Muscle of arm (tissue), 12 donors: ENCODE results near the gene PLPPR1. TPM values are rescaled to one million over a fixed set of nuclear protein-coding genes. Genes with fewer than 3 reads are reported as not detected.
"Not testable (repeated sequence)": the region's sequence is repeated elsewhere in the genome, so short reads cannot be mapped to it uniquely, and the experiment has no call there.

Experiments used
- DNase-seq: peaks from one replicate; pipeline ENCODE4 v3.0.0-alpha.2; 2013
- polyA plus RNA-seq, 12 donors: library from polyadenylated mRNA; unstranded; fragments of 120-200 nt; gene quantifications; one replicate each; pipeline ENCODE4 v1.2.1, GENCODE V29; 2013; ENCODE audit not compliant: insufficient read length in 12 of 12

Gene PLPPR1
- polyA plus RNA-seq, 12 donors: 2.1 to 11.5 (median 5.1) TPM; not detected in 1

DNA sequence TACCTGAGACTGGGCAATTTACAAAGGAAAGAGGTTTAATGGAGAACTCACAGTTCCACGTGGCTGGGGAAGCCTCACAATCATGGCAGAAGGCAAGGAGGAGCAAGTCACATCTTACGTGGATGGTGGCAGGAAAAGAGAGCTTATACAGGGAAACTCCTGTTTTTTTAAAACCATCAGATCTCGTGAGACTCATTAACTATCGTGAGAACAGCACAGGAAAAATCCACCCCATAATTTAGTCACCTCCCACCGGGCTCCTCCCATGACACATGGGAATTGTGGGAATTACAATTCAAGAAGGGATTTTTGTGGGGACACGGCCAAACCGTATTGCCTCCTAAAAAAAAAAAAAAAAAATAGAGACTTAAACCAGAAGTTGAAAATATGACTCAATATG lies 11.1 kb downstream of the PLPPR1 start:
- not testable (repeated sequence) for DNase-seq

- no peak for DNase-seq
These were observed 19.4 kb downstream of the PLPPR1 start for GRCh38 chr9:101047848-101048397.

GRCh38 chr9:101050650-101051049 lies 22.1 kb downstream of the PLPPR1 start:
- DNase-seq: no peak

- DNase-seq: no peak
These were observed 26.1 kb downstream of the PLPPR1 start for GRCh38 chr9:101054657-101055056.

DNA sequence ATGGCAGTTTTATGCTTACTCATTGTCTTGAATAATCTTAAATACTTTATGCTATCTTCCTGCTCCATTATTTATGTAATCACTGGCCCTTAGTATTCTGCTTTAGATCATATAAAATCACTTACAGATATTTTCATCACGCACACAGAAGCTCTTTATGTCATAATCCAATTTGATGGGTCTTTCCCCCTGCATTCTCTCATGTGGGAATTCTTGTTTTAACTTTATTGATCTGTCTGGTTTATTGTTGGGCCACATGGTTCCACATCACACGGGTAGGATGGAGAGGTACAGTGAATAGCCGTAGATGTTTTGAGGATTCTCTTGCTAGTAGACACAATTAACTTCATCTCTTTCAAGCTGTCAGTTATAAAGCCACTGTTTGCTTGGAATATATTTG lies 27.0 kb downstream of the PLPPR1 start:
- DNase-seq: no peak

DNA sequence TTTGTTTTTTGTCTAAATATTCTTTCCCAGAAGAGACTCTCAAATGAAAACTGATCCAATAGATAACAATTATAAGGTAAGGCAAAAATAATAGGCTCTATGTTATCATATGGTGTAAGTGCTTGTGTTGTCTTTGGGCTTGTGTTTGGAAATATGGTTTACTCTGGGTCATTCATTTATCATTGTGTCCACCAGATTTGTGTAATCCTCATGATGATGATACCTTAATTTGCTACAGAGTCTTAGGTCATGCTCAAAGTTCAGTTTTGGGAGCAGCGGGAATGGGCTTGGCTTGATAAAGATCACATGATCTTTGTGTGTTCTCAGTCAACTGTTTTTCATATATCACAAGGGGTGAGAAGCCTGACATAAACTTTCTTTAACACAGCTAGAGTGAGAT lies 34.2 kb downstream of the PLPPR1 start:
- no peak for DNase-seq

DNA sequence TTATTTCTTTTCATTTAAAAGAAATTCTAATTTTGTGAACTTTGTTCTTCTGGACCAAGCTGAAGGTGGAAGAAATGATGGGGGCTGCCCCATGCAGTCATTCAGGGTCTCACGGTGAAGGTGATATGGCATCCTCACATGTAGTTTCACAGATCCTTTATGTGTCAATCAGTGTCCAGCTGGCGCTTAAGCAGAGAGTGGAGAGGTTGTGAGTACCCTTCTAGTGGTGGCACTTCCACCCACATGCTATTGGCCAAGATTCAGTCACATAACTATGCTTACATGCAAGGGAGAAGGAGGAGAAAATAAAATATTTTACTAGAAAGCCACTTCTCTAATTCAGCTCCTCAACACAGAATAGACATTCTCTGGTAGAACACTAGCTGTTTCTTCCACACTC lies 34.7 kb downstream of the PLPPR1 start:
- DNase-seq: no peak

GRCh38 chr9:101064206-101064605 lies 35.7 kb downstream of the PLPPR1 start:
- no peak for DNase-seq

DNA sequence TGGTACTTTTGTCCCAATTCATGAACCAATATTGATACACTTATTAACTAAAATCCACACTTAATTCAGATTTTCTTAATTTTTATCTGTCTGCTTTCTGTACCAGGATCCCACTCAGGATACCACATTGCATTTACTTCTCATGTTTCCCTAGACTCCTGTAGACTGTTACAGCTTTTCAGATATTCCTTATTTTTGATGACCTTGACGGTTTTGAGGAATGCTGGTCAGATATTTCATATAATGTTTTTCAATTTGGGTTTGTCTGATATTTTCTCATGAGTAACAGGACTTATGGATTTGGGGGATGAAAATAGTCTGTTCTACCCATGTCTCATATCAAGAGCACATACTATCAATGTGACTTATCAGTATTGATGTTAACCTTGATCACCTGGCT lies 37.4 kb downstream of the PLPPR1 start:
- DNase-seq: no peak

- DNase-seq: no peak
These were observed 40.2 kb downstream of the PLPPR1 start for GRCh38 chr9:101068696-101069095.

GRCh38 chr9:101072259-101072658 lies 43.7 kb downstream of the PLPPR1 start:
- DNase-seq: no peak

- no peak for DNase-seq
These were observed 44.6 kb downstream of the PLPPR1 start for GRCh38 chr9:101073122-101073521.

DNA sequence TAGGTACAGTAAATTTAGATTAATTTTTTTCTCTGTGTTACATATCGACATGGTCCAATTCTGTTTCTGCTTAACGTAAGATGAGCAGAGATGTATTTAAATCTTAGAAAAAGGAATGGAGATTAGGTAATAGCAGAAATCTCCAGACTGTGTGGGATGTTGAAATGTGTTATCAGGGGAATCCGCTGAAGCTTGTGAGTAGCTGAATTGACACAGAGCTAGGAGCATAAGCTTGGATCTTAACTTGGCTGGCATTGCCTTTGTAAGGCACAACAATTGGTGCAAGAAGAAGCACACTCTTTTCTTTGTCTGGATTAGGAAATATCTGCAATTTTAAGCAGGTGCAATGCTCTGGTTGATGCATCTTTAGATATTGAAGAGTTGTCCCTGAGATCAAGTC lies 53.1 kb downstream of the PLPPR1 start:
- no peak for DNase-seq

- DNase-seq: no peak
These were observed 55.1 kb downstream of the PLPPR1 start for GRCh38 chr9:101083448-101084202.

- DNase-seq: no peak
These were observed 58.9 kb downstream of the PLPPR1 start for GRCh38 chr9:101087426-101087825.

DNA sequence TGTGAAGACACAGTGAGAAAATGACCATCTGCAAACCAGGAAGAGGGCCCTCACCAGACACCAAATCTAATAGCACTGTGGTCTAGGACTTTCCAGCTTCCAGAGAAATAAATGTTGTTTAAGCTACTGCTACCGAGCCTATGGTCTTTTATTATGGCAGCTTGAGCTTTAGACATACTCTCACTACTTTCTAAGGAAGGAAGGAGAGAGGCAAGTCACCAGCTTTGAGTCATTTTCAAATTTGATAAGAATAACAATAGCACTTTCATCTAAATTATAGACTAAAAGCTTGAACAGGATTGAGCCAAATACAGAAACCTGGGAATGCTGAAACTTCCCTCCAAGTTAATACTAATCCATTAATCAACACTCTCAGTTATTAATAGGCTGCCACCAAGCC lies 64.4 kb downstream of the PLPPR1 start:
- DNase-seq: no peak

- DNase-seq: no peak
These were observed 65.1 kb downstream of the PLPPR1 start for GRCh38 chr9:101093620-101094019.

DNA sequence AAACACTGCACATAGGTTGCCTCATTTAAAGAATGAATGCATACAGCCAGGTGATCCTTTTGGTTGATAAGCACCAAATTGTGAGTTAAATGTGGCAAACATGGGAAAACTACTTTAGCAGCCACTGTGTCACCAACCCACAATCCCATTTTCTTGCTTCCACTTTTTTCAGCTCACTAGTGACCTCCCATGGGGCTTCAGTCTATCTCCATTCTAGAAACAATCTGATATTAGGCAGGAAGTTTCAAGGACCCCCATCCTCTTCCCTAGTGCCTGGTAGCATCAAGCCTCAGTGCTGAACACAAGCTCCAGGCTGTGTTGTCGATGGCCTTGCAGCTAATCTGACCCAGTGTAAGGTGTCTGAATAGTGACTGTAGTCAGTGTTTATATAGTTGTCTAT lies 66.2 kb downstream of the PLPPR1 start:
- DNase-seq: no peak

DNA sequence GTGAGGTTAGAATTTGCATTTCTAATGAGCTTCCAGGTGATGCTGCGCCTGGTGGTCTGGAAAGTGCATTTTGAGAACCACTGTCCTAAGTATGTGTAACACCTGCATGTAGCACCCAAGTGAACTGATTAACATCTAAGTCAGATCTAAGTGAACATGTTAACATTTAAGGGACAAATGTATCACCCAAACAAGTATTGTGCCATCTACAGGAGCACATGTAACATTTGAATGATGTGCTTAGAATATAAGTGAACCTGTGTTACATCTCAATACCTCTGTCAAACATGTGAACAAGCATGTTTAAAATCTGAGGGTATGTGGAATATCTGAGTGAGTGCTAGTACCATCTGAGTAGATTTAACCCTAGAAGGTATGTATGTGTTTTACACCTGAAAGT lies 68.7 kb downstream of the PLPPR1 start:
- no peak for DNase-seq

DNA sequence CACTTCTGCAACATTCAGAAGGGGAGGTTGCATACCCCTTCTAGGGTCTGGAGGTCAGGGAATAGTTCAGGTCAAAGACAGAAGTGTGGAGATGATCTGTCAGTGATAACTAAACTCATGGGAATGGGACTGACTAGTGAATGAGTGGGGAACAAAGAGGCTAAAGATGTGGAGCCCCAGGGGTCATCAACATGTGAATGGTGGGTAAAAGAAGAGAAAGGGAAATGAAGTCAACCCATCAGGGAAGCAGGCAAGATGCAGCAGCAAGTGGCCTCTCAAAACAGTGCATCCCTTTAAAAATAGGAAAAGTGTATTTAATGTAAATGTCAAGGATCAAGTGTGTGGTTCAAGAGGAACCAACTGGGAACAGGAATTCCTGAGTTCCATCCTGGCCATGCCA lies 69.9 kb downstream of the PLPPR1 start:
- no peak for DNase-seq

- DNase-seq: no peak
These were observed 85.8 kb downstream of the PLPPR1 start for GRCh38 chr9:101114317-101114716.

DNA sequence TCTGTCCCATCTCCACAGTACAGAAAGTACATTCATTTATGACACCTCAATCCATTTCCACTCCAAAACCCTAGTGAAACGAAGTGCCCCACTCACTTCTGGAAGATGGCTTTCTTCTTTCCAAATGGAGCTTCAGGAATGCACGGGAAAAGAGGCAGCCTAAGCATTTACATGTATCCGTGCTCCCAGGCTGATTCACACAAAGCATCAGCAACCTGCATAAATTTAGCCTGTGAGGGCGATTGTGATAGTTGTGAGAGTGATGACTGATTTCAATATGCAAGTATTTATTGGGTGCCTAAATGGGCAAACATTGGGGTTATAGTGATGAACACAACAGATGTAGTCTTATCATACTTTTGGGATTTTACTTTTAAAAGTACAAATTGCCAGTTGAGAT lies 86.6 kb downstream of the PLPPR1 start:
- no peak for DNase-seq

GRCh38 chr9:101117161-101117560 lies 88.6 kb downstream of the PLPPR1 start:
- no peak for DNase-seq
